Inferior parietal cortex (tissue), 1 donor: ENCODE measurements around the gene HDDC3.
A peak's percentile ranks its signal among the peaks of the same experiment; 100 is the strongest.

Experiments used
- DNase-seq: peaks from one replicate; pipeline ENCODE4 v3.0.0-alpha.2; 2016; ENCODE audit errors: extremely low spot score

HDDC3 gene, protein sequence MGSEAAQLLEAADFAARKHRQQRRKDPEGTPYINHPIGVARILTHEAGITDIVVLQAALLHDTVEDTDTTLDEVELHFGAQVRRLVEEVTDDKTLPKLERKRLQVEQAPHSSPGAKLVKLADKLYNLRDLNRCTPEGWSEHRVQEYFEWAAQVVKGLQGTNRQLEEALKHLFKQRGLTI

DNA sequence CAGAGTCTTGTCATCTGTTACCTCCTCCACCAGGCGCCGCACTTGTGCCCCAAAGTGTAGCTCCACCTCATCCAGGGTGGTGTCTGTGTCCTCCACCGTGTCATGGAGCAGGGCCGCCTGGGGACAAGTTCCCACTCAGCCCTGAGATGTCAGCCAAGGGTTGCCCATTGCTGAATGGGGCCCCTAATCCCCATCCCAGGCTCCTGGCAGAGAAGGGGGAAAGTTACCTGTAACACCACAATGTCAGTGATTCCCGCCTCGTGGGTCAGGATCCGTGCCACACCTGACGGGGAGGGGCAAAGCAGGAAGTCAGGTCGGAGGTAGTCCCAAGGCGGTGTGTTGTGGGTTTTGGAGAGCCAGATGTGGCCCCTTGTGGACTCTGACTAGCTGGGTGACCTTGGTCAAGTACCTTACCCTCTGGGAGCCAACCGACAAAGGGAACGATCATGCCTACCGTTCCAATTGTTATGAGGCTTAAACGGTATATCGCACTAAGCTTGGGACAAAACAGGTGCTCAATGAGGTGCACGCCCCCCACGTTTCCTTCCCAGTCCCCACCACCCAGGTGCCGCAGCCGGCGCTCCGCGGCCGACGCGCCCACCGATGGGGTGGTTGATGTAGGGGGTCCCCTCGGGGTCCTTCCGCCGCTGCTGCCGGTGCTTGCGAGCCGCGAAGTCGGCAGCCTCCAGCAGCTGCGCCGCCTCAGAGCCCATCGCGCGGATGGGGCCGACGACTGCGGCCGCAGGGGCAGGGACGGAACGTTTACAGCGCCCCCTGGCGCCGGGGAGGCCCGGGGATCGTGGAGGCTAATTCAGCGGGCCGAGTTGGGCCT is at the start of gene HDDC3:
HDDC3 (minus strand) TSS at position 722 of the 832 bp plus-strand sequence; CDS start at position 713, 9 bp downstream.
- DNase-seq = peak; percentile 88

DNA sequence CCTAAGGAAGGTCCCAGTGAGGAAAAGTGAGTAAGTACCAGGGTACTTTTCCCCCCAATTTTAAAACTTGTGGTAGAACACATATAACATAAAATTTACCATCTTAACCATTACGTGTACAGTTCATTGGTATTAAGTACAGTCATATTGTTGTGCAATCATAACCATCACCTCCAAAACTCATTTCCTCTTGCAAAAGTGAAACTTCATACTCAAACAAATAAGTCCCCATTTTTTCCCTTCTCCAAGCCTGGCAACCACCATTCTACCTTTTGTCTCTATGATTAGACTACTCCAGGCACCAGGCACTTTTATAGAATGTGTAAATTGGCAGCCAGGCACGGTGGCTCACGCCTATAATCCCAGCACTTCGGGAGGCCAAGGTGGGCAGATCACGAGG is 49.8 kb upstream of the HDDC3 start:
- DNase-seq = no peak

DNA sequence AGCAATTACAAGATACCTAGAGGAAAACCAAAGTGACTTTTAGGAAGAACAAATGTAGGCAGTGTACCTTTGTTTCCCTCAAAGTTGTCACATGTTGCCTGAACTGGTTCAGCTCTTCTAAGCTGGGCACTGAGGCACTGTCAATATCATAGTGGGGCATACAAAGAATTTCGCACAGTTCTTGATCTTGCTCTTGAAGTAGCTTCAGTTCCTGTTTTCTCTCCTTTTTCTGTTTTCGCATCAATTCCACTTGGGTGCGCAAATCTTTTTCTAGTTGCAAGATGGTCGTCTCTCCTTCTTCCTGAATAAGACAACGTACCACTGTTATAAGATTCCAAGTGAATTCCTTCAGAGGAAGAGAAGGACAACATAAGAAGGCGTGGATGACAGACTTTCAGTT is 49.3 kb upstream of the HDDC3 start:
- no peak for DNase-seq

DNA sequence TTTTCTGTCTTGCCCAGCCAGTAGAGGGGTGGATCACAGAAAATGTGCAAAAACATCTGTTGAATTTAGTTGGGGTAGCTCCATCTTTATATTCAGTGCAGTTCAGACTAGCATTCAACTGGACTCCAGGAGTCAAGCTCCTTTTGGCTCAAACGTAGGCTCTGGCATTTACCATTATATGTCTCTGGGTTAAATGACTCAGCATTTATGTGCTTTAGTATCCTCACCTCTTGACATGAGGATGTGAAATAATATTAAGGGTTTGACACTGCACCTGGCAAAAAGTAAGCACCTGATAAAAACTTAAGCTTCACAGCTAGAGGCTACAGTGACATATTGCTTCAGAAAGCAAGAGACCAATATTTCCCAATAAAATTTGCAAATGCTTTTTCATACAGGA is 47.2 kb upstream of the HDDC3 start:
- DNase-seq = no peak

DNA sequence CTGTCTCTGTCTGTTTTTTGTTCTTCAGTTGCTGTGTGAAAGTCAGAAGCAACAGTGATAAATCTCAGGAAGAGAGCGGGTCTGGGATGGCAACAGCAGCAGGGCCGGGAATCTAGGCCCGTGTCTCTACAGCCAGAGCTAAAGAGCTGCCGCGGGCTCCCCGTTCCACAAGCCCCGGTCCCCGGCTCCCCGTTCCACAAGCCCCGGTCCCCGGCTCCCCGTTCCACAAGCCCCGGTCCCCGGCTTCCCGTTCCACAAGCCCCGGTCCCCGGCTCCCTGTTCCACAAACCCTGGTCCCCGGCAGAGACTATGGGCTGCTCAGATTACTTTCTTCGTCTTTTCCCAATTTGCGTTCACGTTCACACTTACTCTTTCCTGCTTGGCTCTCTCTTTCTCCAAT is 41.9 kb upstream of the HDDC3 start:
- DNase-seq = no peak

DNA sequence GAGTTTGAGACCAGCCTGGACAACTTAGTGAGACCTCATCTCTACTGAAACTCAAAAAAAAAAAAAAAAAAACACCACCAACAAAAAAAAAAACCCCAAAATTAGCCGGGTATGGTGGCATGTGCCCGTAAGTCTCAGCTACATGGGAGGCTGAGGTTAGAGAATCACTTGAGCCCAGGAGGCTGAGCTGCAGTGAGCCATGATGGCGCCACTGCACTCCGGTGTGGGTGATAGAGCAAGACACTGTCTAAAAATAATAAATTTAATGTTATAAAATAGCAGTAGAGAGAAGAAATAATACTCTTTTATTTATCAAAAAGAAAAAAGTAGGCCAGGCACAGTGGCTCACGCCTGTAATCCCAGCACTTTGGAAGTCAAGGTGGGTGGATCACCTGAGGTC is 39.8 kb upstream of the HDDC3 start:
- no peak for DNase-seq

DNA sequence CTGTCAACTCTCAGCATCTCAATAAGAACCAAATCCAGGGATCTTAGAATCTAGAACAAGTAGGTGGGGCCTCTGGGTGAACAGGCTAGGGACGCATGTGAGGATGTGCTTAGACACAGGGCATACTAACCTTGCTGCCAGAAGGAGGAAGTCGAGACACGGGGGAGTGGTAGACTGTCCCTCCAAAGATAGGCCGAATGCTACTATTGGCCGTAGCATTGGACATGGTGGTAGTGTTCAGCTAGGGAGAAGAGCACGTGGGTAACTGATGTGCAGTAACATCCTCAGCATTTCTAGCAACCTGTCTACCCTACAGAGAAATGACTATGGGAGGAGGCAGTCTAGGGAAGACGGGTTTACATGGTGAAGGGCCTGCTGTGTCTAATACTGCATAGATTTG is 37.9 kb upstream of the HDDC3 start:
- DNase-seq = no peak

DNA sequence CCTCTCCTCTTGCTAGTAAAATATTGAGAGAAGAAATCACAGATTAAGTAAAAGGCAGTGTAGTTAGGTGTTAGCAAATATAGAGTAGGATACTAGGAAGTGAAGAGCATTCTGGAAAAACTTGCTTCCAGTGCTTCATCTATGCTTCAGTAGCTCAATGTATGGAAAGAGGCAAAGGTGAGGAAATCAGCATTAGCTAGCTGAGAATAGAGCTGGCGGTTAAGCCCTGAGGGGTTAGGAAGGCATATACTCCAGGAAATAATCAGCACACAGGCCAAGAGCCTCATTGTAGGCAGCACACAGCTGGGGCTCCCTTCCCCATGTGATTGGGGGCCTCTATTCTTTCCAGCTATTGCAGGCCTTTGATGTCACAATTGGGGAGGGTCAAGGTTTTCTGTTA is 36.1 kb upstream of the HDDC3 start:
- DNase-seq = no peak

DNA sequence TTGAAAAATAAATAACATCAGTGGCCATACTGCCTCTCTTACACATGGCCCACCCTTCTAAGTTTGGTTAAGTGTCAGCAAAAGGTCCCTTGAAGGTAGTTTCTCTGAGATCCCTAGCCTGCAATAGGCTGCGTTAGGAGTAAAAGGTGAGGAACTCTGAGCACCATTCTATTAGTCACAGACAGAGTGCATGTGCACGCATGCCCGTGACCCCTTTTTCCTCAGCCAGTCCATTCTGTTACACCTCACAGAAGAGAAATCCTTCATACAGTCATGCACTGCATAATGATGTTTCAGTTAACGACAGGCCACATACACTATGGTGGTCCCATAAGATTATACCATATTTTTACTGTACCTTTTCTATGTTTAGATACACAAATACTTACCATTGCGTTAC is 34.9 kb upstream of the HDDC3 start:
- no peak for DNase-seq

DNA sequence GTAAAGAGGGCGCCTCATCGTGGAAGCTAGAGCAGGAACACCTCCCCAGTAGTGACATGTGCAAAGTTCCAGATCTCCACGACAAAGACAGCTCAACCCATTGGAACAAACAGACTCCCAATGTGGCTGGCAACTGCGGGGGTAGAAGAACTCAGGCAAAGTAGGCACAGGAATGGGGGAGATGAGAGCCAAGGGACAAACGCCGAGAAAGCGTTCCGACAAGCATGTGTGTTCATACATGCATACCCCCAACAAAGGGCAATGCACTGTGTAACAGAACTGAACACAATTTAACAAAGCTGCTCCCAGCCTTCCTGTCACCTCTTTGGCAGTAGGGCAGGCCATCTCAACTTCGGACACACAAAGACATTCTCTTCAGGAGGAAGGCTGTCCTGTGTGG is 33.9 kb upstream of the HDDC3 start:
- no peak for DNase-seq

DNA sequence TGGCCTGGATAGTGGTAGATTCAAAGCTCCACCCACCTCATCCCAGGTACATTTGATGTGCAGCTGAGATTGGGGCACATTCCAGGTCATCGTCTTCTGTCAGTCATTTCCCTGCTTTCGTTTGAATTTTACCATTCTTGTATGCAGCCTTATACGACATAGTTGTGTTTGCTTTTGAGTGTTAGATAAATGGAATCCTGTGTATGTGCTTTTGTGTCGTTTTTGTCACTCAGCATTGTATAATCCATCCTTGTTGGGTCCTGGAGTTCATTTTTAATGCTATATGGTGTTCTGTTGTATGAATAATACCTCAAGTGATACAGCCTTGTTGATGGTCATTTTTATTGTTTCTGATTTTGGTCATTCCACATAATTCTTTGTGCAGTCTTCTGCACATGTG is 29.7 kb upstream of the HDDC3 start:
- DNase-seq = no peak

DNA sequence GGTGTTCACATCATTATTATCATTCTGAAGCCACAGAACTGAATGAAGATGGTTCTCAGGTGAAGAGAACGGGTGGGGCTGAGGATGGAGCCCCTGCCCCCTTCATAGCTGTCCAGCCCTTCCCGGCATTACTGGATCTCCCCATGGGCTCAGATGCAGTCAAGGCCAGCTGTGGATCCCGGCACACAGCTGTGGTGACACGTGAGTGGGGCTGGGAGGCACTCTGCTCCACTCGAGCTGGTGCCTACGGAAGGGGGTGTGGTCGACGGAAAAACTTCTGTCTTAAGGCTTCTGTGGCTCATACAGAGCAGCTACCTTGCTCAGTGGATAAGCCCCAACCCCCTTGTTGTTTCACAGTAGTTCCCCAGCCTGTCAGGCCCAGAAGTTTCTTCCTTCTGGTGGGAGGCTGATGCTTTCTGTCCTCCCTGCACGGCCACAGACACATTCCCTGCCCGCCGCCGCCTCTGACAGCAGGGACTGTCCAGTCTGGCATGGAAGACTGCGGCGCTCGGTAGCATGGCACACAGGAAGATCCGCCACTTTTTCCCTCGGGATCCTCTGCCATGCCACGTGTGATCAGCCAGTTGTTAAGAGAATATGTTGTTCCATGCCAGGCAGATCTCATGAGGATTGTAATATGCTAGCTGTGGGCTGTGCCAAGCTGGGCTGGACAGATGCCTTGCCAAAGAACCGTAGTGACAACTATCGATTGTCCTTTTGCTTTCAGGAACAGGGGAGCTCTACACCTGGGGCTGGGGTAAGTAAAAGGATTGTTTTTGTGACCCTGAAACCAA is 28.1 kb upstream of the HDDC3 start:
- DNase-seq = no peak

DNA sequence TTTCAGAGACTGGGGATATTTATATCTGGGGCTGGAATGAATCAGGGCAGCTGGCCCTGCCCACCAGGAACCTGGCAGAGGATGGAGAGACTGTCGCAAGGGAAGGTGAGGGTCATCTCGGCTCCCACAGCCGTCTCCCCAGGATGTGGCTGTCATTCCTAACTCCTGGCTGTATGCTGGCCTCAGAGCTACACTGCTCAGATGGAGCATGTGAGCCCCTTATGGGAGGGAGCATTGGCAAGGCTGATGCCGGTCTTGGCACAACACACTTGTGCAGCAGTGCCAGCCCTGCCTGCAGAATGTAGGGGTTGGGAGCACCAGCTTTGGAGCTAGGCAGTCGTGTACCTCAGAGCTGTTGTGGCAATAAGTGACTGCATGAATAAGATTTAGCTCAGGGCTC is 27.5 kb upstream of the HDDC3 start:
- peak; percentile 47 for DNase-seq

DNA sequence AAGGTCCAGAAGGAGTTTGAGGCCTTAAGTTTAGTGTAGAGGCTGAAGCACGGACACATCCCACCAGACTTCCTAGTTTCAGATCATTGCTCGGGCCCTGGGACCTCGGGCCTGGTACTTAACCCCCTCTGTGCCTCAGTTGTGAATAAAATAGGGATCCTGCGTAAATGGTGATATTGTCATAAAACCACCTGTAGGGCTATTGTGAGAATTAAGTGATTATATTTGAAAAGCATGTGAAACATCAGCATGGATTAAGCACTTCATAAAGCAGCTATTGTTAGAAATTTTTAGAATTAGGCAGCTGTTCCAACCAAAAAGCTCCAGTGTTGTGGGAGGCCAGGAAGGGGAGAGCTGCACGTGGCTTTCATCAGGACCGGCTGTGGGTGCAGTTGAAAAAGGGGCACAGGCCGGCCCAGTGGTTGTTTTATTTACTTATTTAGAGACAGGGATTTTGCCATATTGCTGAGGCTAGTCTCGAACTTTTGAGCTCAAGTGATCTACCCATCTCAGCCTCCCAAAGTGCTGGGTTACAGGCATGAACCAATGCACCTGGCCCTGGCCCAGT is 26.8 kb upstream of the HDDC3 start:
- DNase-seq = no peak

DNA sequence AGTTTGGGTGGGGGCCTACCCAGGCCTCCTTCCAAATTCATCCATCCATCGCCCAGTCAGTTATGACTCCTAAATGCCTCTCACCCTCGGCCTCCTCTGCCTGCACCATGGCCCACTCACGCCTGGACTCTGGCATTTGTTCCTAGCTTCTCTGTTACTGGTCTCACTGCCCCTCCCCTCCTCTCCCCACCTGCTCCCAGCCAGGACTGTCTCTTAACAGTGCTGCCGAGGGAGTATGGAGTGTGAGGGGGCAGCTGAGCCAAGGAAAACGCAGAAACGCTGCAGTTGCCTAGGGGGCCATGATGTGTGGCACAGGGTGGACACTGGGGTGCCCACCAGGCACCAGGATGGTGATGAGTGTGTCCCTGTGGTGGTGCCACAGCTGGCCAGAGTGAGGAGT is 25.4 kb upstream of the HDDC3 start:
- no peak for DNase-seq

DNA sequence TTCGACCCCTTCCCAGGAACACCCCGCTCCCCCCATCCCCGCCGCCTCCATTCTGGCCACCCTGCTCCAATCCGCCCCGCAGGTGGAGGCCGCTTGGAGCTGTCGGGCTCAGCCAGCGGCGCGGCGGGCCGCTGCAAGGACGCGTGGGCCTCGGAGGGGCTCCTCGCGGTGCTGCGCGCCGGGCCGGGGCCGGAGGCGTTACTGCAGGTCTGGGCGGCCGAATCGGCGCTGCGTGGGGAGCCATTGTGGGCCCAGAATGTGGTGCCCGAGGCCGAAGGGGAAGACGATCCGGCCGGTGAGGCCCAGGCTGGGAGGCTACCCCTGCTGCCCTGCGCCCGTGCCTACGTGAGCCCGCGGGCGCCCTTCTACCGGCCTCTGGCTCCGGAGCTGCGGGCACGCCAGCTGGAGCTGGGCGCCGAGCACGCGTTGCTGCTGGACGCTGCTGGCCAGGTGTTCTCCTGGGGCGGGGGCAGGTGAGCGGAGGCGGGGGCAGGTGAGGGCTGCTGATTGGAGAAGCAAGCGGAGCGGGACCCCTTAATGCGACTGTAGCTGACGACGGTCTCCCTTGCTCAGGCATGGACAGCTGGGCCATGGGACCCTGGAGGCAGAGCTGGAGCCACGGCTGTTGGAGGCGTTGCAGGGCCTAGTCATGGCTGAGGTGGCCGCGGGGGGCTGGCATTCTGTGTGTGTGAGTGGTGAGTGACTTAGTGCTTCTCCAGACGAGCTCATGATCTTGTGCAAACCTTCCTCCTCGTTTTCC is 24.9 kb upstream of the HDDC3 start:
- DNase-seq = no peak

DNA sequence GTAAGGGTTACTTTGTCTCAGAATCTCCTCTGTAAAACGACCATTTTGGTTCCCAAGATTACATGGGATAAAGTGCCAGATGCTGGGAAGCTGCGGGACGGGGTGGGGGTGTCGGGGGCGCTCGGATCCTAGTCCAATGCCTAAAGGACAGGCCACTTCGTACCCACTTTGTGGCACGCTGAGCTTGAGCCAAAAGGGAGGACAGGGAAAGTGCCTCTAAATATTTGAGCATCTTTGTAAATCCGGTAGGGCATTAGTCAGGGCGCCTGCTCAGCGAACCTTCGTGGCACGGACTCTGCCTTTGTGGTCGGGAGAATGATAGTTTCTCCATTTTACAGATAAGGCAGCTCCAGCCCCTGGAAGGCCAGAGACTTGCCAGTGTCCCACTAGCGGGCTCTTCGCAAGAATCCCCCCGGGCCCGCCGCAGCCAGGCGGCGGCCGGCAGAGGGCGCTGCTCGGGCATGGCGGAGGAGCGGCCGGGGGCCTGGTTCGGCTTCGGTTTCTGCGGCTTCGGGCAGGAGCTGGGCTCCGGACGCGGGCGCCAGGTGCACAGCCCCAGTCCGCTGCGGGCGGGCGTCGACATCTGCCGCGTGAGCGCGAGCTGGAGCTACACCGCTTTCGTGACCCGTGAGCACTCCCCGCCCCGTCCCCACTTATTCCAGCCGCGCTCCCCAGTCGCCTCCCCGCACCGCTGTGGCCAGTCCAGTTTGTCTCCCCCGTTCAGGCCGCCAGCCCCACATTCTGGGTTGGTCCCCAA is 24.1 kb upstream of the HDDC3 start:
- DNase-seq = peak; percentile 77

DNA sequence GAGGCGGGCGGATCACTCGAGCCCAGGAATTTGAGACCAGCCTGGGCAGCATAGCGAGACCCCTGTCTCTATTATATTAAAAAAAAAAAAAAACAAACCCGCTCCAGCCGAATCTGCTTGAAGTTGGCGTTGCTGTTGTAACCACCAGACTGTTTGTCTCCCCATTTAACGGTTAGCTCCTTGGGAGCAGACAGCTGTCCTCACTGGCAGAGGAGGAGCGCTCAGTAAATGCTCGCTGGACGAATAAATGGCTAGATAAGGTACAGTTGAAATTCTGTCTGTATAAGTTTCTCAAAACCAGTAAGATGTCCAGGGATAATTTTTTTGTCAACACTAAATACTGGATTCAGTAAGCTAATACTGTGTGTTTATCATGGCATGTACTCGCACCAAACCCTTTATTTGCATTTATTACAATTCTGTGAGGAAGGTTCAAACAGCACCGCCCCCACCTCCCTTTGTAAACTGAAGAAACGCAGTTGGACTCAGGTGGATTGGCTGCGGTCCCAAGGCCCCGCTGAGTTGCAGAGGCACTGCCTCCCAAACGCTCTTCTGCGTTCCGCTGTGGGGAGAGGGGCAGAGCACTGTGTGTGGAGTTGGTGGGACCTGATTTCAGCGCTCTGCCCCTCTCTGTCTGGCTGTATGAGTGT is 23.4 kb upstream of the HDDC3 start:
- no peak for DNase-seq

DNA sequence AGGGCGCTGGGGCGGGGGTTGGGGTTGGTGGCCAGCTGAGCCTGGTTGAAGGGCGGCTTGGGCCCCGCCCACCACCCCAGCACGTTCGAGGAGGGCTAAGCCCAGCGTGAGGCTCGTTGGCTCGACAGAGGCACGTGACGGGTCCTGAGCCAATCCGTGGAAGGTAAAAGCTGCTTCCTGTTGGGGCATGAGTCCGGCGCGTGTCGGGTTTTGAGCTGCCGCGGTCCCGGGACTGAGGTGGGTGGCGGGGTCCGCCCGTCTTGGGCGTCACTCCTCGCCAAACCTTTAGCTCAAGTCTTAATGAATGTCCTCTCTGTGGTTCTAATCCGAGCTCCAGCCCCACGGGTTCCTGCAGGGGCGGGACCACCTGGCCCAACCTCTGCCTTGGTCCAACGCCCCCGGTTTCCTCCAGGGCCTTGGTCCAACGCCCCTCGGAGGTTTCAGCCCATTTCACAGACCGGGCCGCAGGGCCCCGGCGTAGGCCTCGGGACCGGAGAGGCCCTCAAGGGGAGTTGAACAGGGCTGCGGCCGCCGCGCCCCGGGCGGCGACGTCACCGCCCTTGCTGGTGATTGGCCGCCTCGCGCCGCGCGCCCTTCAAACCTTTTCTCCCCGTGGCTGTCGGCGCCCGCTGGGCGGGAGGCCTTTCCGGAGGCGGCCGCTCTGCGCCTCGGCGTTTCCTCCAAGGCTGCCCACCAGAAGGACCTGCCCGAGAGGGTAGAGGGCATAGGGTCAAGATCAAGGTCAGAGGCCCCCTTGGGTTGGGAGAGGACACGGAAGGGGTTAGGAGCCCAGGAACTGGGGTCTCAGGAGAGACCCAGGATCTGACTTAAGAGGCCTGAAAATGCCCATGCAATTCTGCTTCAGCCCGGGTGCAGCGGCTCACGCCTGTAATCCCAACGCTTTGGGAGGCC is 22.6 kb upstream of the HDDC3 start, which contains the start of gene RCCD1:
RCCD1 (plus strand) TSS at position 173 of the 912 bp plus-strand sequence. CDS start 1,851 bp downstream, outside the sequence.
- peak; percentile 96 for DNase-seq
